HG02623 (cell line): ENCODE results near the gene AFG3L2.

Experiments used
- ATAC-seq: cut with Tn5 transposase; IDR thresholded peaks from one replicate; pipeline ENCODE4 v1.9.1; 2021; ENCODE audit warnings: moderate library complexity; ENCODE audit not compliant: unreplicated experiment

AFG3L2 gene

GRCh38 chr18:12306752-12307700, 70.0 kb downstream of the AFG3L2 start:
- ATAC-seq: no peak

GRCh38 chr18:12305930-12306629, 70.9 kb downstream of the AFG3L2 start:
- no peak for ATAC-seq

DNA sequence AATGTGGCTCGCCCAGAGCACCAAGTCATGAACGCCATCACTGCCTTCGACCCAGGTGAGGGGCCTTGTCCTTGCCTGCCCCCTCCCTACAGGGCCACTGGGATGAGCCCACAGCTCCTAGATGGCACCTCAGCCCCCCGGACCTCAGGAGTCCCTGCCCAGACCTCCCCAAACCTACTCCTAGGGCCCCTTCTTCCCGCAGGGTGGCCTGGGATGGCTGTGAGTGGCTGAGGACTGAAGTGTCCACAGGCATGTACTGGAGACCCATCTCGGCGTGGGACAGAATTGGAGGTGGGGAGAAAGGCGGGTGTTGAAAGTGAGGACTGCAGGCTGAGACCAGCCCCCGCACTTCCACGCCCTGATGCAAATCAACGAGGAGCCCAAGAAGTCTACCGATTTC, 71.8 kb downstream of the AFG3L2 start:
- no peak for ATAC-seq

GRCh38 chr18:12304351-12305210, 72.4 kb downstream of the AFG3L2 start:
- ATAC-seq: no peak

- no peak for ATAC-seq
These were observed 74.5 kb downstream of the AFG3L2 start for GRCh38 chr18:12302391-12303147.

- no peak for ATAC-seq
These were observed 75.6 kb downstream of the AFG3L2 start for GRCh38 chr18:12301263-12302005.

DNA sequence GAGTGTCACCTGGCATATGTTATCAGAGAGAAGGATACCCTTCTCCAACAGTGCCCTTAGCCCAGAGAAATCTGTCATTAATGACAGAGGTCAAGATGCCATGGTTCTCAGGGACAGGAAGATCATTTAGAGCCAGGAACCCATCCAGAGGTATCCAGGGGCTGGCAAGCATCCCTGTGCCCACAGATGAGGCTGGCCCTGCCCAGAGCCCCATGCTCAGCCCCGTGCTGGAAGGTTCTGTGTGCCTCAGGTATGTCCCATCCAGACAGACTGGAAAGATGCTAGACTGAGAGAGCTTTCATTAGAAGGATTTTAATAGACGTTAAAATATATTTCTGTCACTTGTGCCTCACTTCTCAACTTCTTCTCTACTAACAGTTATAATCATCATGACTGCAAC, 77.2 kb downstream of the AFG3L2 start:
- no peak for ATAC-seq

DNA sequence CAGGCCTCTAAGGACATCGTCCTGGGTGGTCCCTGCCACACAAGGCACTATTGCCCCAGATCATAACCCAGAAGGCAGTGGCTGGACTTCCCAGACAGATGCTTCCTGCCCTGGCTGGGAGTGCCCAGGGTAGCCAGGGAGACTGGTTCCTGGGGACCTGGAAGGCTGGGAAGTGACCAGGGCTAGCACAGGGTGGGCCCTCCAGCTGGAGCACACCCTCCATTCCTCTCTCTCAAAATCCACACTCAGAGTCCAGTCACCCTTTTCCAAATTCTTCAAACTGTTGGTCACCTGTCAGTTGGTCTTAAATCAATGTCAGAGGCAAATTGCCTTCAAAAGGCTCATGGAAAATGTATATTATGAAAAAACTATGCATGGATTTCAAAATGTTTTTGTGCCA, 80.6 kb downstream of the AFG3L2 start:
- no peak for ATAC-seq

DNA sequence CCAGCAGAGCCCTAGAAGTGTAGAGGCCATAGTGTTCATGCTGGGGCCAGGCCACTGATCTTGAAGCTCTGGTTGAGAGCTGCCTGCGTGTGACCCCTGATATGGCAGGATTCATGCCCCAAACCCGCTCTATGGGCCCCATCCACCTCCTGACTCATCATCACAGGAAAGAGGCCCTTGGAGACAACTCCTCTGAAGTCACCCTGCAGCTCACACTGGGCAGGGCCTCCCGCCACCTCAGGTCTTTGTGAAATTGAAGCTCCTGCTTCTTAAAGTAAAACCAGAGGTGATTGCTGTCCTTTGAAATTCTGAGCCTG, 81.0 kb downstream of the AFG3L2 start:
- ATAC-seq: no peak

DNA sequence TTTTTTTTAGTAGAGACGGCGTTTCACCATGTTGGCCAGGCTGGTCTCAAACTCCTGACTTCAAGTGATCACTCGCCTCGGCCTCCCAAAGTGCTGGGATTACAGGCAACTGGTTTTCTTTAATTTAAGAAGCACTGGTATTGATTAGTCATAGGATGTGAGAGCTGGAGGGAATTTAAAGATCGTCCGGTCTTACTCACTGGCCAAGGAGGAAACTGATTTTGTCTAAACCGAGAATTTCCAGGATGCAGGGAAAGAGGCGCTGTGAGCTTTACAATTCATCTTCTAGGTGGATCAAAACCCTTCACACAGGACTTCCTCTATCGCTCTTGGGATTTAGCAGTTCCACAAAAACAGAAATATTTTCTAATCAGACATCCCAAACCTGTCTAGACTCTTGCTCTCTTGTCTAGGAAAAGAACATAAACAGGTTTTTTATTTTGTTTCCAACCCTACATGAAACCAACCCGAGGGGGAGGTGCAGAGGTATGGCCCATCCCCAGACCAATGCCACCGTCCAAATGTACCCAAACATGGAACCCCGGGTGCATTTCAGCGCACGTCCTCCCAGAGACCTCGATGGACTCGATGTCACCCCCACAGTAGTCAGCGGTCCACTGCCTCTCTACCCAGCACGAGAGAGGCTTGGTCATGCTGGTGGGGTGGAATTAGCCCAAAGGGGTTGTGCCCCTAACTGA, 81.5 kb downstream of the AFG3L2 start:
- no peak for ATAC-seq

DNA sequence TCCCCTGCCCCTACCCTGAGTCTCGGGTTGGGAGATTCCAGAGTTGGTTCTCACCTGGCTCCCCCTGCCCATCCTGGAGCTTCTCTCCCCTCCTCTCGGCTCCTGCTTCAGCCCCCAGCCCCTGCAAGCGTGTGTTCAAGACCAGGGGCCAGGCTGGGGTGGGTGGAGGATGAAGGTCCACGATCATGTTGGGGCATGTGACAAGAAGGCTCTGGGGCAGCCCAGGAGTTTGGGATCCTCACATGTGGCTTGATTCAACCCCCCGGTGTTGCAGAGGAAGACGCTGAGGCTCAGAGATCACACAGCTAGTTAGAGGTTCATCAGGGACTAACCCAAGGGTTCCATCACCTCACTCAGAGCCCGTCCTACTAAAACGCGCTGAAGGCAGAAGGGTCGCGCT, 83.2 kb downstream of the AFG3L2 start:
- ATAC-seq: no peak

GRCh38 chr18:12291690-12292089, 85.3 kb downstream of the AFG3L2 start:
- ATAC-seq: no peak

DNA sequence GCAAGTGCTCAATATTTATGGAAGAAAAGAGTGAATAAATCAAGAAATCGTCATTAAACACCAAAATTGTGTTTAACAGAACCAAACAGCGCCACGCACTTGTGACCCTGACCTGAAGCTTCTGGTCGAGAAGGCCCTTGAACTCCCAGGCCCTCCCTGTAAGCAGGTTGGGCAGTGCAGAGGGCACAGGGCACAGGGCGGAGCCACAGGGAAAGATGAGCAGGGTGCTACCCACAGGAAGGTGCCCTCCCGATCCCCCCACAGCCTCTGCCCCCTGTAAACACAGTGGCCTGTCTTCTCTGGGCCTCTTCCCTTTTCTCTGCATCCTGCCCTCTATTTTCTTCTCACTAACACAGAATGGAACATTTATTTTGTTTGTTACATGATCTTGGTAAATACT, 85.9 kb downstream of the AFG3L2 start:
- ATAC-seq: no peak

GRCh38 chr18:12290086-12290485, 86.9 kb downstream of the AFG3L2 start:
- ATAC-seq: no peak

DNA sequence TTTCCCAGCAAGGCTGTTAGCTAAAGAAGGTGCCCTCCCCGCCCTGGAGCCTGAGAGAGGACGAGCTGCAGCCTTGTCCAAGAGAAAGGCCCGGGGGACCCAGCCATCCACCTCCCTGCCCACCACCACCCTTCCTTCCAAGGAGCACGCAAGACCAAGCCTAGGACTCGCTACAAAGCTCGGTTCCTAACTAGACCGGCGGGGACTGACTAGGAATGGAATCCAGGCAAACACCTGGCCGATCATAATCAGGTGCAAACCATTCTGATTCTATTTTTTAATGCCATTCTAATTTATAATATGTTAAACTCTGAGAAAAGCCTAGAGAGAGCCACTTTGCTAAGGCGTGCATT, 88.6 kb downstream of the AFG3L2 start:
- no peak for ATAC-seq

DNA sequence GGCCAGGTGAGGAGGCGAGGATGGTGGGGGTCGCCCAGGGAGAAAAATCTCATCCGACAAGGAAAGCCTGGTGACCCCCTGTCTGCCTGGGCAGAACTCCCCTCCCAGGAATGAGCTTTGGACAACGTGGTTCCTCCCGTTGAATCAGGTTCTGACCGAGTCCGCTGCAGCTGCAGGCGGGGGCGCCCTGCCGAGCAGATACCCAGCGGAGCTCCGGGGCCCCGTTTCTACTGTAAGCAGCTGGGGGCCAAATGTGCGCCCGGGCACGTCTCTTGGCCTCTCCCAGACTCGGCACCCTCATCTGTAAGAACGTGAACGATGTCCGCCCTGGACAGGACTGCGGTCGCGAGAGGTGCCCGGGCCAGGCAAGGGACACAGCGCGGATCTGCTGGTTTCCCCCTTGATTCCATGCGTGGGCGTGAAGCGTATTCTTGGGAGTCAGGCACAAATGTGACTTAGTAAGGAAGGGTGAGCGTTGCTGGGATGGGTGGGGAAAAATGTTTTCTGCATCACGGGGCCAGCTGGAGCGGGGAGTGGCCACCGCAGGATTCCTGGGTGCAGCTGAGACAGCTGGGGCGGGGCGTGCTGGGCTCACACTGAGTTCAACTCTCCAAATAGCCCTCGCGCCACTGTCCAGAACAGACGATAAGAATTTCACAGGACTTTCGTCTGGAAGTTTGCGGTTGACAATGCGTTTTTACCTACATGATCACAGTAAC, 89.2 kb downstream of the AFG3L2 start:
- ATAC-seq: no peak

DNA sequence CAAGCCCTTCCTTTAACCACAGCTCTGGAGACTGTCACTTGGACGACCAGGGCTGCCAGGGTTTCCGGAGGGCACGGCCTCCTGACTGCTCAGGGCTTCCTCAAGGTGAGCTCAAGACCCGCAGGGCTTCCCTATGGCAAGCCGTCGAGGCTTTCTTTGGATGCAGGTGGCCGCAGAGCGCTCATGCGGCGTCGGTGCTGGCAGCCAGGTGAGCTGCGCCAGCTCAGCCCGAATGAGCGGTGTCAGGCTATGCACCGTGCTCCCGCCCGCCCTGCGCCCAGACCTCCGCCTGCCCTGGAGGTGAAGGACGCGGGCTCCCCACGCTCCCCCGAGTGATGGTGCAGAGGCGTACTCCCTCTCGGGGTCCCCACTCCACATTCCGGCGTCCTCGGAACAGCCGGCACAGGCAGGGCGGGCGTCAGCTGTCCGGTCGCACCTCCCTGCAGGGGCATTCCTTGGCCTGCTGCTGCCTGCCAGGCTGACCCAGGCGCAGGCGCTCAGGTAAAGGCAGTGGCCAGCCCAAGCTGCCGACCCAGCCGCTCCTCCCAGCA, 89.8 kb downstream of the AFG3L2 start:
- ATAC-seq: no peak

GRCh38 chr18:12283666-12284065, 93.4 kb downstream of the AFG3L2 start:
- ATAC-seq: no peak

DNA sequence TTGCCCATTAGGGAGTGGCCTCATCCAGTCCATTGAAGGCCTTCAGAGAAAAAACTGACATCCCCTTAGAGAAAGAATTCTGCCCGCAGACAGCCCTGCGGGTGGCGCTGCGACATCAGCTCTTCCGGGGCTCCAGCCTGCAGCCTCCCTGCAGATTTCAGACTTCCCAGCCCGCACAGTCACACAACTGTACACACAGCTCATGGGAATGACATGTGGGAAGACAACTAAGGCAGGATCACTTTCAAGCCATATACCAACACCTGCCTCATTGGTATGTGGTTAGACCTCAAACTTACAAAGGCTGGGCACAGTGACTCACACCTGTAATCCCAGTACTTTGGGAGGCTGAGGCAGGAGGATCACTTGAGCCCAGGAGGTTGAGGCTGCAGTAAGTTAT, 93.8 kb downstream of the AFG3L2 start:
- no peak for ATAC-seq
